22Rv1 (cell line): Measurements from ENCODE around the gene SLAMF1.

Experiments used
- ZFX ChIP-seq: fragments of 450-650 bp; IDR thresholded peaks from 2 replicates; pipeline ENCODE4 v1.6.1; 2017; ENCODE audit warnings: antibody characterized with exemption, borderline replicate concordance
- TF ChIP-seq, protein P1 (sequence below): fragments of 450-650 bp; IDR thresholded peaks from 2 replicates; pipeline ENCODE4 v1.5.1; 2017; ENCODE audit warnings: mild to moderate bottlenecking

DNA sequence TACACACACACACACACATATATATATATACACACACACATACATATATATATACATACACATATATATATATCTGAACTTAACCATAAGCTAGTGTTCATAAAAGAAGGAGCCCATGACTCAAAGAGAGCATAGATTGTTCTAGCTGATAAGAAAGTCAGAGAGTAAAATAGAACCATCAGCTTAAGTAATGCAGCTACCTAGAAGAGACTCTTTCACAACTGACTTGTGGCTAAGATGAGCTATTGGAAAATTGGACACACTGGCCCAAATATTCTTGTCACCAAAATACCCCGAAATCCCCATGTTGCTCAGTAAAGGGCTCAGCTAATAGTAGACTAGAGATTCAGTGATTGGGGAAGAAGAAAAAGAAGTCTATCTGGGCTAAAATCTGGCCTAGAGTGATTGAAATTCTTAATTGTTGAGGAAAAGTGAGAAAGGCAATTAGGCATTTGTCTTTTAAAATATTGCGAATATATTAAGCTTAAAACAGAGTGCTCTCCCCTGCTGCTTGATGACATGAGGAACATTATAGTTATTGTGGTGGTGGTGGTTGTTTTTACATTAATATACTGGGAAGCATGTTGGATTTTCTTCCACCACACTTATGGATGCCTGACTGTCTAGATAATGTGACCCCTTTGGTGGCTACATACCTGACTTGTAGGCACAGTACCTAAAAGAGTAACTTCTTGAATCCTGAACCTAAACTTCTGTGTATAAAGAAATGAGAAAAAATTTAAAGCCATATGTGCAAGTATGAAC is 6.3 kb downstream of the SLAMF1 start:
- TF ChIP-seq, protein P1, sequence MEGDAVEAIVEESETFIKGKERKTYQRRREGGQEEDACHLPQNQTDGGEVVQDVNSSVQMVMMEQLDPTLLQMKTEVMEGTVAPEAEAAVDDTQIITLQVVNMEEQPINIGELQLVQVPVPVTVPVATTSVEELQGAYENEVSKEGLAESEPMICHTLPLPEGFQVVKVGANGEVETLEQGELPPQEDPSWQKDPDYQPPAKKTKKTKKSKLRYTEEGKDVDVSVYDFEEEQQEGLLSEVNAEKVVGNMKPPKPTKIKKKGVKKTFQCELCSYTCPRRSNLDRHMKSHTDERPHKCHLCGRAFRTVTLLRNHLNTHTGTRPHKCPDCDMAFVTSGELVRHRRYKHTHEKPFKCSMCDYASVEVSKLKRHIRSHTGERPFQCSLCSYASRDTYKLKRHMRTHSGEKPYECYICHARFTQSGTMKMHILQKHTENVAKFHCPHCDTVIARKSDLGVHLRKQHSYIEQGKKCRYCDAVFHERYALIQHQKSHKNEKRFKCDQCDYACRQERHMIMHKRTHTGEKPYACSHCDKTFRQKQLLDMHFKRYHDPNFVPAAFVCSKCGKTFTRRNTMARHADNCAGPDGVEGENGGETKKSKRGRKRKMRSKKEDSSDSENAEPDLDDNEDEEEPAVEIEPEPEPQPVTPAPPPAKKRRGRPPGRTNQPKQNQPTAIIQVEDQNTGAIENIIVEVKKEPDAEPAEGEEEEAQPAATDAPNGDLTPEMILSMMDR = no peak
- no peak for TF ChIP-seq ZFX
